GF-D8 (cell line): Measurements from ENCODE around the gene SERPINA9.

Experiments
- DNase-seq: peaks from one replicate; lab custom pipeline; 2025; lab: John Stamatoyannopoulos, UW

The SERPINA9 gene

DNA sequence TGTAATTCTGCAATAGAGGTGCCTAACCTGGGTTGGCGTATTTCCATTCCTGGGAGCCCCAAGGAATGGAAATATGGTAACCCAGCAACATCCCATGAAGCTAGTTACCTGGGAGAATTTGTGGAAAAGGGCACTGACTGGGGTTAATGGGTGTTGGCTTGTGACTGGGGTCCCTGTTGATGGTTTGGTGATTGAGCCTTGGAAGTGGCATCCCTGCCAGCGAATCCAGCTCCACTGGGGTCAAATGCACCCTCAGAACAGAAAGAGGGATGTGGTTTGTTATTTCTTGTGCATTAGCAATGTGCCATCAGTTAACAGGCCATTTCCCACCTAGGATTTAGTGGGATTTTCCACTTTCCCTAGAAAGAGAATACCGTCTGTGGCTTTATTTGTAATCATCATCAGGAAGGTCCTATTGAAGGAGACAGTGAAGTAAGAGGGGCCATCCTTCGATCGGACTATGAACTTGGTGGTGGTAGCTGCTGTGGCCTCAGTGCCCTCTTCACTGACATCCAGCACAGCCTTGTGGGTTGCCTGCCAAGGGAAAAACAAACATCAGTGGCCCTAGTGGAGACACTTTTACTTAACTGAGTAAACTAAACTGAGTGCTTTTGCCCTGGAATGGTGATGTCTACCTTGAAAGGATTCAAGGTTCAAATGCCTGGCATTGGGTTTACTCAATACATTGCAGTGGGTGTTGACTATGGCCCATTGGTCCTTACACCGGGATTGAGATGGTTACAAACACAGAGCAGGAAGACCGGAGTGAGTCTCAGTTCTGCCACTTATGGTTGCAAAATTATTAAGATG, 13.0 kb downstream of the SERPINA9 start:
- no peak for DNase-seq

DNA sequence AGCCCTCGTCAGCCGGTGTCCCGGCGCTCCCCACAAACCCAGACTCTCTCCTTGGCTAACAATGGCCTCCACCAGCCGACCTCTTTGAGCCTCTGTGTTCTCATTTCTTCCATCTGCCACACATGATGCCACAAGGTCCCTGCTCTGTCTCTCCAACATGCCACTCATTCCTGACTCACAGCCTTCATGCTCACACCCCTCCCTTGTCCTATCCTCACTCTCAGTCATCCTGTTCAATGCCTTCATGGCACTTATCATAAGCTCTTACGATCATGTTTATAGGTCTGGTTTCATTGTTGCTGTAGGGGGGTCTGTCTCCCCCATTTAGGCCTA, 13.8 kb downstream of the SERPINA9 start:
- no peak for DNase-seq

GRCh38 chr14:94461526-94462218, 14.3 kb downstream of the SERPINA9 start:
- no peak for DNase-seq

DNA sequence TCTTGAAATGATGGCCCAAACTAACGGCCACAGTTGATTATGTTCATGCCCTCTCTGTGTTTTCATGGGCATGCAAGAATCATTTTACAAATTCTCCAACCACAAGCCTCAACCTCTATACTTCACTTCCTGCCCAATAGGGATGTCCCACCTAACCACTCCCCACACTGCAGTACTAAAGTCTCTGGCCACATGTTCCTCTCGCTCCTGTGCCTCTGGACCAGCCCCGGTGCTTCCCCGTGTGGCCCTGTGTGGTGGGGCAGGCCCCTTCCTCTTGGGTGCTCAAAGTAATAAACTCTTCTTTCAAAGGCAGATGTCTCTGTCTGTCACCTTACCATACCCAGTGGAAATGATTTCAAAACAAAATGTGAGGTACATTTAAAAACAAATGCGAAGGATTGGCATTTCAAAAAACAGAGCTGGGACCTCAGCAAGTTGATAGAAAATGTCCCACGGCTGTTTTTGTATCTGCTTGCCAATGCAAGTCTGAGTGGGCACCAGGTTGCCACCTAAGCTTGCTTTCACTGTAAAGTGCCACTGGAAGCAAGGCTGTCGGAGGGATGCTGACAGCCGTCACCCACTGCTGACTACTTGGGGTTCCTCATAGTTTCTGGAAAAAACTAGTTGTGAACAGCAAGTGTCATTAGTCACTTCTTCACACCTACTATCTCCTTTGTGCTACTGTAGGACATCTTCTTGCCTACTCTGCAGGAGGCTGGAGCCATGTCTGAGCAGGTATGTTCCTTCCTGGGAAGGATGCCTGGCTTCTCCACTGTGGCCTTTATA, 15.2 kb downstream of the SERPINA9 start:
- no peak for DNase-seq

DNA sequence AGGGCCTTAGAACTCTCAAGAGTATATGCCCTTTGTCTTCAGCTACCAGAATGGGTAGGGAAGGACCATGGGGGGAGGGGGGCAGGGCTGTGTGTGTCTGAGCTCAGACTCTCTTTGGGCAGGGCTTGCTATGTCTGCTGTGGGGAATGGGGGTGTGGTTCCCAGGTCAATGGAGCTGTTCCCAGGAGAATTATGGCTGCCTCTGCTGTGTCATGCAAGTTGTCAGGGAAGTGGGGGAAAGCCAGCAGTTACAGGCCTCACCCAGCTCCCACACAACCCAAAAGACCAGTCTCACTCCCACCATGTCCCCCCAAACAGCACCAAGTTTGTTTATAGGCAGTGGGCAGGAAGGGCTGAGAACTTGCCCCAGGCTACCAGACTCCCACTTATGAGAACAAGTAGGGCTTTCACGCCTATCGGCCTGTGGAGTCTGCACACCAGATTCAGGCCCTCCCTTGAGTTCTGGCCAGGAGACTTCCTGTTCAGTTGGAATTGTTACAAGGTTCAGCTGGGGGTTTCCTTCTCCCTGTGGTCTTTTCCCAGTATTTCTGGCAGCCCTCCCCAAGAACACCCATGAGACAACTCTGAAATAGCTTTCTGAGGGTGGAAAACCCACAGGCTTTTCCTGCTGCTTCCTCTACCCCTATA, 17.3 kb downstream of the SERPINA9 start:
- no peak for DNase-seq

- DNase-seq: no peak
Measured at GRCh38 chr14:94458096-94458495, 17.9 kb downstream of the SERPINA9 start.

- DNase-seq: no peak
Measured at GRCh38 chr14:94455928-94456327, 20.1 kb downstream of the SERPINA9 start.

GRCh38 chr14:94451826-94452225, 24.2 kb downstream of the SERPINA9 start:
- no peak for DNase-seq

DNA sequence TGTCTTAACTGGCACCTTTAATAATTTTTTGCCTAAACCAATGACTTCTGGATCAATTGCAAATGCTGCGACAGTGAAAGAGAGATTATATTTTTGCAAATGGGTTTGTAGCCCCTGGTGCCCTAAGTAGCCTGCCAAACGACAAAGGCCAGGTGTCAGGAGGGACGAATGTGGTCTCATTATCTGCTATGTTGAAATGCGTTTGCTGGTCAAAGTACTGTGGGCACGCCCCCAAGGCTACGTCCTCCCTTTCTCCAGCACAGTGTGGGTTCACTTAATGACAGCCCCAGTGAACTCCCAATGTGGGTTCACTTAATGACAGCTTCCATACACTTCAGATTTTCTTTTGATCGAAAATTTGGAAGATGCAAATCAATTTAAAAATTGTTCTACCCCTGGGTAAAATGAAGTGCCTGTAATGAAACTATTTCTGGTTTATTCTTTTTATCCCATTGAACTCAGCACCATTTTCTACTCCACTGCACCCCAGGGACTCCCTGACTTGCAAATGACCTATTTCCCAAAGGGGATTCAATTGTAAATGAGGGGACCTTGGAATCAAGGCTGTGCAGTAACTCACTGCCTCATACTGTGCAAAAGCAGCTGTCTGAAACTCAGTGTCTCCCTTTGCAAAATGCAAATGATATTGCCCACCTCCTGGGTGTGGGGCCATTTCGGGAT, 24.8 kb downstream of the SERPINA9 start:
- DNase-seq: no peak

GRCh38 chr14:94450722-94451090, 25.3 kb downstream of the SERPINA9 start:
- DNase-seq: no peak

DNA sequence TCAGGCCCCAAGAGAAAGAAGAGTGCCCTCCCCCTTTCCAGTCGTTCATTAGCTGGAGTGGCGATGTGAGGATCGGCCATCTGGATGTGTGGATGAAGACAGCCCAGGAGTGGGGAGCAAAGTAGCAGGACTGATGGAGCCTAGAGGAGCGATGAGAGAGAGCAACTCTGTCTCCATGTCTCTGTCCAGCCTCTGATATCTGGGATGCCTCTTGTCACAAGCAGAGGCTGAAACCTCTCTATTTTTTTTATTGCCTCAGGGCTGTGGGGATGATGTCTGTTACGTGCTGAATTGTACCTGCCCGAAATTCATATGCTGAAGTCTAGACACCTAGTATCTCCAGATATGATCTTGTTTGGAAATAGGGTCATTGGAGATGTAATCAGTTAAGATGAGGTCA, 26.1 kb downstream of the SERPINA9 start:
- no peak for DNase-seq

- DNase-seq: no peak
Measured at GRCh38 chr14:94448071-94448808, 27.8 kb downstream of the SERPINA9 start.

DNA sequence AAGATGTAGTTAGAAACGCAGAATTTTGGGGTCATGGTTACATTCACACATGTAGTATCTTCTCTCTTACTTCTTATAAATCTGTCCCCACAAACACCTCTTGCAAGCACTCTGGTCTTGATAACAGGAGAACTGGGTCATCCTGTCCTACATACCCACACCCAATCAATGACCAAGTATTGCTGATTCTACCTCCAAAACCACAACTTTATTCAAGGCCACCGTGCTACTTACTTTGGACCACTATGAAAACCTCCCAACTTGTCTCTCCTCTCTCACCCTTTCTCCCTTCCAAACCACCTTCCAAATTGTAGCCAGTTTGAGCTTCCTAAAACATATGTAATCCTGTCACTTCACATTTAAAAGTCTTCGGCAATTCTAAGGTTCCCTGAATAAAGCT, 28.8 kb downstream of the SERPINA9 start:
- DNase-seq: no peak

DNA sequence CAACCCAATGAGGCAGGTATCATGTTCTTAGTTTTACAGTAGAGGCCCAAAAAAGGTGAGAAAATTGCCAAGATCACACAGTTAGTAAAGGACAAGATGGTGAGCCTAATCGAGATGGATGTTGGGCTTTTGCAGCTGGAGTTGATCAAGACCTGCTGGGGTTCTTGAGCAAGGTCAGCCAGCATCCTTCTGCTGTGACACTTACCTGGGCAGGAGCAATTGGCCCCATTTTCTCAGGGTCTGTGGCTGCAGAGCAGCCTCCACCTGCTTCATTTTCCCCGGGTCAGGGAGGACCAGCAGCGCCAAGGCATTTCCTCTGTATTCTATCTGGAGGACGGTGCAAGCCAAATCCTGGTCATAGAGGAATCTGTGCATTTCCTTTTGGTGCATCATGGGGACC, 29.9 kb downstream of the SERPINA9 start:
- no peak for DNase-seq

DNA sequence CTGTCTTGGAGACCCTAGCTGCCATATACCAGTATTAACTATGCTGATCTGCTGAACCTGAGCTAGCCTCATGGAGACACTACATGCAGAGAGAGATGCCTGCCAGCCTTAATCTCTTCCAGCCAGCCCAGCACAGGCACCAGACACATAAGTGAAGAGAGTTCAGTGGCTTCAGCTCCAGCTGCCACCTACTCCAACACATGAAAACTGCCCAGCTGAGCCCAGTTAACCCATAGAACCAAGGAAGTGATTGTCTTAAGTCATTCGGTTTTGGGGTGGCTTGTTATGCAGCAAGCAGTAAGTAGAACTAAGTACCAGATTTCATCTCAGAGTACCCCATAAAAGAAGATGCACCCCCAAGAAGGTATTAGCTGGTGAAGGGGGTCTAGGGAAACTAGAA, 31.0 kb downstream of the SERPINA9 start:
- no peak for DNase-seq

DNA sequence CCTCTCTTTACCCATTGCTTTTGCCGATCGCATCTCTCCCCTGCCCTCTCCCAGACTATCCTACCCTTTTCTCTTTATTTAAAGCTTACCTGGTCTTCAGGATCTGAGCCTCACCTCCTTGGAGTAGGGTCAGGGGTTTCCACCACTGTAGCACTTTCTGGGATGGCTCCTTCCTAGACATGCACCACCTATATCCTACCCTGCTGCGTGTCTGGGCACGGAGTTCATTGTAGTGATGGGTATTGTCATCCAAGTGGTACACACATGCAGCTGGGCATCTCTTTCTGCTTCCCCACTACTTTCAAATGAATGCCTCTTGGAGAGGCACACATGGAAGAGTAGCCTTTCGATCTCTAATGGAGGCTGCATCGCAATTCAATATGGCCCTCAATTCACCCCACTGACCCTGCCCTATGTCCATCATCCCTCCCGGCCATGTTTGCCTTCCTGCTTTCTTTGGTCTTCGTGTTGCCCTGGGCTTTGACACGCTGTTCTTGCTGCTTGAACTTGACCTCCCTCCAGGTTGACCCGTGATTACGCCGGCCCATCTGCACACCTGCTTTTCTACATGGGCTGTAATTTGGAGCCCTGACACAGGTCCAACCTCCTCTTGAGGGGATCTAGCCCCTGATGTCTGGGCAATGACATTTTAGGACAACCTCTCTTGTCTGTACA, 34.3 kb downstream of the SERPINA9 start:
- DNase-seq: no peak

DNA sequence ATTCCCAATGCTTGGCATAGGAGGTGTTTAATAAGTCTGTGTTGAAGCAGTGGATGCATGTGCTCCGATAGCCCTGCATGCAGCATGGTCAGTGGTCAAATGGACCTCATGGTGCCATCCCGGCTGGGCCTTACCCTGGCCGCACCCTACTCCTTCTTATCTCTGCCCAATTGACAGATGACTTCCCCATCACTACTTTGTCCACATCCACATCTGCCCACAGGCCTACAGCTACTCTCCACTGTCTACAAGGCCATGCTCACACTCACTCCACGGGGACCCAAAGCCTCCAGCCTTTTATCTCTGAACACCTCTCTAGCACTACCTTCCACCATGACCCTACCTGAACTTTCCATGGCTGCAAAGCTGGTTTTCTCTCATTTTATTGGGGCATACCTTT, 34.9 kb downstream of the SERPINA9 start:
- DNase-seq: no peak

- no peak for DNase-seq
Measured at GRCh38 chr14:94439453-94440057, 36.4 kb downstream of the SERPINA9 start.

DNA sequence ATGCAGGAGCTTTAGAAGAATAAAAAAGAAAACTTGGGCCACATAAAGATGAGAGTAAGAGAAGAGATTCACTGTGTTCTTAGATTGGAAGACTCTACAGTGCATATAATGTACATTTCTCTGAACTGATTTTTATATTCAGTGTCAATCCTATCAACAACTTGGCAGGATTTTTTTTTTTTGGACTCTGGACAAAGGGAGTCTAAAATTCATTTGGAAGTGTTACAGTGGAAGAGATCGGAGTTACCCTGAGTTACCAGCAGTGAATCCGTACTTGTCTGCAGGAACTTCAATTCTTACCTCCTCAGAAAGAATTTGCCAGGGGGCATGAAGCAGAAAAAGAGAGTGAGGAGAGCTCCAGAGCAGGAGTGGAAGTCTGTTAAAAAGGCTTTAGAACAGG, 47.4 kb downstream of the SERPINA9 start:
- DNase-seq: no peak

- no peak for DNase-seq
Measured at GRCh38 chr14:94427016-94427613, 48.9 kb downstream of the SERPINA9 start.
